Fibroblast of skin of left biceps (primary cell): Measurements from ENCODE around the gene SEC22C.
"Not testable (repeated sequence)": the region's sequence is repeated elsewhere in the genome, so short reads cannot be mapped to it uniquely, and the experiment has no call there.

ENCODE experiments used
- DNase-seq, 2 experiments: peaks; one replicate each; pipeline ENCODE4 v3.0.0-alpha.2; 2013; ENCODE audit warnings: low read depth in 2 of 2

Gene SEC22C, protein sequence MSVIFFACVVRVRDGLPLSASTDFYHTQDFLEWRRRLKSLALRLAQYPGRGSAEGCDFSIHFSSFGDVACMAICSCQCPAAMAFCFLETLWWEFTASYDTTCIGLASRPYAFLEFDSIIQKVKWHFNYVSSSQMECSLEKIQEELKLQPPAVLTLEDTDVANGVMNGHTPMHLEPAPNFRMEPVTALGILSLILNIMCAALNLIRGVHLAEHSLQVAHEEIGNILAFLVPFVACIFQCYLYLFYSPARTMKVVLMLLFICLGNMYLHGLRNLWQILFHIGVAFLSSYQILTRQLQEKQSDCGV

DNA sequence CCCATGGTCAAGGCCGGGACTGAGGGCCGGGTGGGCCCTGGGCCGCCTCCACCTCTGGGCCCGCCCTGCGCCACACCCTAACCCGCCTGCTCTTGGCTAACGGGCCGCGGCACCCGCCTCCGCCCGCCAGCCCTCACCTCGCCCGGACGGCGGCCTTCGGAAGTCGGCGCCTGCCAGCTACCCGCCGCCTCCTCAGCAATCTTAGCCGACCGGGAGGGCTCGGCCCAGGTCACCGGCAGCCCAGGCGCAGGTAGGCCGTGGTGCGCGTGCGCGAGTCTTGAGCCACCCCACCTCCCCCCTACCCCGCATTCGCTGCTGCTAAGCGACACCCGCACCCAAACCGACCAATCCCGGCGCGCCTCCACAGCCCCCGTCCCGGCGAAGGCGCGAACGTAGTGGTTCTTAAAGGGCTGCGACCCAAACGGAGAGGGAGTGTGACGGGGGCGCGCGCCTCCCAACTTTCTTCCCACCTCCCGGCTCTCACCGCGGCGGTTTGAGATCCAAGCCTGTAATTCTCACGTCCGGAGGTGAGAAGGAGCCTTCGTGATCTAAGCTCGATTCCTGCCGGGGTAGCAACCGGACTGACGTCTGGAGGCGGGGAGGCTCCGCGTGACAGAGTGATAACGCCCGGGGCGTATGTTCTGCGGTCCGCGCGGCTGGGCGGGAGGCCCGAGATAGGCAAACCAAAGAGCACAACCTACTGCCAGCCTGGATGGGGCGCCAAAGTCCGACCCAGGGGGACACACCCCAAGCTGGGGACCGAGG is at the start of gene SEC22C:
TSS of gene SEC22C (minus strand) at position 259 of the 765 bp plus-strand sequence. CDS start 12,921 bp downstream, outside the sequence.
- DNase-seq: peak; percentile 58 to 64

DNA sequence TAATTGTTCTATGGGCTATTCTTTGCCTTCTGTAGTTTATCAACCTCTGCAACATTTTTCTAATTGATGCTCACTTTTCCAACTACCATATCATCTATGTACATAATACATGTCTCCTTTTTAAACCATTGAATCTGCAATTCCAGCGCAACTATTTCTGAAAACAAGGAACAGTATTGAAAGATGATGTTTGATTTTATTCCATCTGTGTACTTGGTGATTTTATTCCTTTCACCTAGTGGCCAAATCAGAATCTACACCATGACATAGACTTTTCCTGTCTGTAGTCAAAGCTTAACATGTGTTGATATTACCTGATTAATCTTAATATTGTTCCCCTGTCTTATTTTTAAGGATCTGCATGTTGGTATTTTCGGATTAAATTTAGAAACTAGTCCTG is 31.7 kb upstream of the SEC22C start:
- no peak for DNase-seq

DNA sequence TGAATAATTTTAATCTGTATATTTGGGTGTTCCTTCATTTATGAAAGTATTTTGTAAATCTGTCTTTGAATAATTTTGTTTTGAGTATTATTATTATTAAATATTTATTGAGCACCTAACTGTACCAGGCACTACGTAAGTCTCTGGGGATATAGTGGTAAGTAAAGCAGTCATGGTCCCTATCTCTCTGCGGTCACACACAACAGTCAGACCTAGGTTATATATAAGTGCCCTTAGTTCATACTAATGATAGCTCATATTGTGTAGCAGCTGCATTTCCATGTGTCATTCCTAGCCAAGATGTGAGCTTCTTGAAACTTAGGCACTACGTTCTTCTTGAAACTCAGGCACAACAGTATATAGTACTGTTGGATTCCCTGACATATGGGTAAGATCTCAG is 31.2 kb upstream of the SEC22C start:
- no peak for DNase-seq

DNA sequence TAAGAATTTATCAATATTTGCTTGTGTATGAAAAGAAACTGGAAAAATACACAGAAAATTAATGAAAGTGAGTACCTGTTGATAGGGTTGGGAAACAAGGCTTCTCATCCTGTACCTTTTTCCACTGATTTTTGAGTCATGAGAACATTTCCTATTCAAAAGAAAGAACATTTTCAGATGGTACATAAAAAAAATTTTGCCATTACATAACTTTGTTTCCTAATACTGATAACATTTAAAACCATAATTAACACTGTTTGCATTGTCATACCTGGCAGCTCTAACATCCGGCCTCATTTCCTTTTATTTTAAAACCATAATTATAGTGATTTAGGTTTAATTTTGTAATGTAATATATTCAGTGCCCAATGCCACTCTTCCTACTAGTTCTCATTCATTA is 30.4 kb upstream of the SEC22C start:
- DNase-seq: no peak

DNA sequence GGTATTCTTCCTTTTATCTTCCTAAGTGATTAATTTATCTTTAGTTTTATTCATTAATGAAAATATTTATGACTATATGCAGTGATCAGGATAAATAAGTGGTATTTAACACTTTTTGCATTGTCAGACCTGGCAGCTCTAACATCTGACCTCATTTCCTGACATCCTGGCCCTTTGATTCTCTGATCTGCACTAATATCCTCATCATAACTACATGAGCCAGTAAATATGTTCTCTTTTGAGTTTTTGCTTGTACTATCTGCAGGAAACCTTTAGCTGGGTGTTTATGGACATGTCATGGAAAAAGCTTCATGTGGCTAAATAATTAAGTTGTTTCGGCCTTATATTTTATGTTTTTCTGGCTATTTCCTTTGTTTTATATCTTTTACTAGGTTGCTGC is 29.2 kb upstream of the SEC22C start:
- no peak for DNase-seq

DNA sequence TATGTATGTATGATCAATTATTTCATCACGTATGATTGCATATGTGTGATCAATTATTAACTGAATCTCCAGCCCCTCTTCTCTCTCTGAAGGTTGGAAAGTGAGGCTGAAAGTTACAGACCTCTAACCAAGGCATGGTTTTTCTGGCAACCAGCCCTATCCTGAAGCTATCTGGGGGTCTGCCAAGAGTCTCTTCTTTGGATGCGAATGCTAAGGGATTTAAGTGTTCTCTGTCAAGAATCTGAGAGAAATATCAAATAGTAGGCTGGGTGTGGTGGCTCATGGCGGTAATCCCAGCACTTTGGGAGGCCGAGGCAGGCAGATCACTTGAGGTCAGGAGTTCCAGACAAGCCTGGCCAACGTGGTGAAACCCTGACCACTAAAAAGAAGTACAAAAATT is 26.8 kb upstream of the SEC22C start:
- DNase-seq: peak; percentile 3 to 5

DNA sequence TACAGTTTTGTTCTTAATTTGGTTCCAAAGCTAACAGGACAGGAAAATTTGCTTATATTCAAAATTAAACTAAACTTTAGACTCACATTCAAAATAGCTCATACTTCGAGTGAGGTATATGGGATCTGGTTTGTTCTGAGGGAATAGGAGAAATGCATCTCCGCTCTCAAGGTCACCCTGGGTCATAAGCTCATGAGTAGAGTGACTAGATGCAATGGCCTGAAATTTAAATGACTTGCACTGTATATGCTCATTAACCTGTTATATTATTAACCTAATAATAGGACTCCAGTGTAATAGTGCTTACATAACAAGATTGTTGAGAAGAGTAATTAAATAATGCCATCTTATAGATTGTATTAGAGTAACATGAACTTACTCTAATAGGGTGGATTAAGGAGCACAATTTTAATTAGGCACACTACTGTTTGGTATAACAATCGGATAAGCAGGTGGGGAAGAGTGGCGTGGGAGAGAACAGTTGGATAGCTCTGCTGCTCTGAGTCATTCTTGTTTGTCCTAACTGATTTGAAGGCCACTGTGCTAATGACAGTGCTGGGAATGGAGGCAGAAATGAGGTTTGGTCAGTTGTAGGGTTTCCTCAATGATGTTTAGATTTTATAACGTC is 23.9 kb upstream of the SEC22C start:
- DNase-seq: no peak

DNA sequence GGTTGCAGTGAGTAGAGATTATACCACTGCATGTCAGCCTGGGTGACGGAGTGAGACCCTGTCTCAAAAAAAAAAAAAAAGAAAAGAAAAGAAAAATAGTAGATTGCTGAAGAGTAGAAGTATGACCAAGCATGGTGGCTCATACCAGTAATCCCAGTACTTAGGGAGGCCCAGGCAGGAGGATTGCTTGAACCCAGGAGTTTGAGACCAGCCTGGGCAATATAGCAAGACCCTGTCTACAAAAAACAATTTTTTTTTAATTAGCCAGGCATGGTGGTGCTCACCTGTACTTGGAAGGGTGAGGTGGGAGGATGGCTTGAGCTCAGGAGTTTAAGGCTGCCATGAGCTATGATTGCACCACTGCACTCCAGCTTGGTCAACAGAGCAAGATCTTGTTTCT is 21.2 kb upstream of the SEC22C start:
- DNase-seq: no peak

DNA sequence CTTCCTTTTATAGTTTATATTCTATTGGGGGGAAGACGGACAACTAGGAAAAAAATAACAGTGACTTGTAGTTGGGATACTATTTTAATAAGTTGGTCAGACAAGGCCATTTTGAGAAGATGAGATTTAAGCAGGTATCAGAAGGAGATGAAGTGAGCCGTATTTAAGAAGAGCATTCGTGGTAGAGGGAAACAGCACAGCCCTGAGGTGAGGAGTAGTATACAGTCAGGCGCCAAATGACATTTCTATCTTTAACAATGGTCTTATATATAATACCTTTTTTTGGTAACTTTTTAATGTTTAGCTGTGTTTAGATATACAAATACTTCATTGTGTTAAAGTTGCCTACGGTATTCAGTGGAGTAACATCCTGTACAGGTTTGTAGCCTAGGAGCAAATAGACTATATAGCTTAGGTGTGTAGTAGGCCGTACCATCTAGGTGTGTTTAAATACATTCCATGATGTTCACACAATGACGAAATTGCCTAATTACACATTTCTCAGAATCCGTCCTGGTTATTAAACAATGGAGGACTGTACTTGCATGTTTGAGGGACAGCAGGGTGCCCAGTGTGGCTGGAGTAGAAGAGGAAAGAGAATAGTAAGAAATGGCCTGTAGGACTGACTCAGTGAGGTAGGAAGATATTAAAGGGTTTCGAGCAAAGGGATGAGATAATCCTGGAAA is 20.3 kb upstream of the SEC22C start:
- DNase-seq: no peak

DNA sequence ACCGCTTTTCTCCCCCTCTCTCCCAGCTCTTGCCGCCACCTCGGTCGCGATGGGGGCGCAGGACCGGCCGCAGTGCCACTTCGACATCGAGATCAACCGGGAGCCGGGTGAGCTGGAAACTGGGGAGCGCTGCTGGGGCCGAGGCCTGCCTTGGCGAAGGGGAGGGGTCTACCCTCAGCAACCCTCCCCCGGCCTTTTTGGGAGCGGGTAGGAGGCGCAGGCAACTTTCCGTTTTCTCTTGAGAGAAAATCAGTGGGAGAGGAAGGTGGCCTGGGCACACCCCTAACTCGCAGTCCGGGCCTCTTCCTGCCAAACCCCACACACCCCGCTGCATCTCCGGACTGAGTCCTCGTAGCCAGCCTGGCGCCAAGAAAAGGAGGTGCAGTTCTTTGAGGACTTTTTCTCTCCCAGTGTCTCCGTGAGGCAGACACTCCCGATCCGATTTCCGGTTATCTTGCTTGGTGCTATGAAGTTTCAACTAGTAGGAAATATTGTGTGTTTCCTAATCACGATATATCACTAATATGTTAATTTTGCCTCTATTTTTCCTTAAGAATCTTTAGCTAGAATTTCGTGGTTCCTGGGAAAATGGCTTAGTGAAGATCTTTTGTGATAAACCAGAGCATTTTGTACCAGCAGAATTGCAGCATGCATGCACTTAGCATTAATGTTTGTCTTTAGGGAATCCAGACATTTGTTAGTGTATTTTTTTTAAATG is 19.4 kb upstream of the SEC22C start:
- DNase-seq: peak; percentile 15 to 25

DNA sequence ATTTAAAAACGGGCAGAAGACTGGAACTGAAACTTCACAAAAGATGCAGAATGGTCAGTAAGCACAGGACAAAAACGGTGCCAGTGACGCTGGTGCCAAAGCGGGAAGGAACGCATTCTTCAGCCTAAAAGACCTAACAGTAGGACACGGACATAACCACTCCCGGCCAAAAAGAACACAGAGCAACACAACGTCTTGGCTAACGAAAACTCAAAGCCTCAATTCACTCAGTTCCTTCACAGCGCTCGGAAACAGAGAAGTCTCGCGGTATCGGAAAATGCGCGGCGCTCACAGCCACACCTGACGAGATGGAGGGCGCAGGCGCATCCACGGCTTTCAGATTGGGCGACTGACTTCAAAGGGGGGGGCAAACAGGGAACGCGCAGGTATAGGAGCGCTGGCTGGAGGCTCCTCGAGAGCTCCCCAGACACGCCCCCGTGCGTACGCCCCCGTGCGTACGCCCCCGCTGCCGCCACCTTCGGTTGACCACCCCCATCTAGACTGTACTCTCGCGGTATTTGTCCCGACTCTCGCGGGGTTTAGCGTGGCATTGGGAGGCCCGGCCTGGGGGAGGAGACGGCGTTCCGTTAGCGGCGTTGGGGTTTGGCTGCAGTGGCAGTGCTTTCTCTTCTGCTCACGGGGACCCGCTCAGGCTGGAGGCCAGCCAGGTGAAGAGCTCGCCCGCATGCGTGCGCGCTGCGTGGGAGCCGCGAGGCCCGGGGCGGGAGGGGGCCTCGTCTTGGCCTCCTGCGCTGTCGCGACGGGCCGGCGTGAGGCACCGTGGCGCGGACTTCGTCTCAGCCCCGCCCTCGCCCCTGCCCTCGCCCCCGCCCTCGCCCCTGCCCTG is 18.6 kb upstream of the SEC22C start, which contains the start of gene NKTR:
TSS of gene NKTR (plus strand) at position 576 of the 847 bp plus-strand sequence. CDS start 321 bp downstream, outside the sequence.
- DNase-seq: peak; percentile 96

DNA sequence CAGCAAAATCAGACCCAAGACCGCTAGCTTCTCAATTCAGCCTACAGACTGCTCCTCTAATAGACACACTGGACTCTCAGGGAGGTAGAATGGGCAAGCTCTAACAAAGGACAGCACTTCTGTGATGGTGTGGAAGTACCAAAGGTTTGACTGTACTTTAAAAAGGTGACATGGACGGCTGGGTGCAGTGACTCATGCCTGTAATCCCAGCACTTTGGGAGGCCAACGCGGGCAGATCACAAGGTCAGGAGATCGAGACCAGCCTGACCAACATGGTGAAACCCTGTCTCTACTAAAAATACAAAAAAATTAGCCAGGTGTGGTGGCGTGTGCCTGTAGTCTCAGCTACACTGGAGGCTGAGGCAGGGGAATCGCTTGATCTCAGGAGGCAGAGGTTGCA is 15.3 kb upstream of the SEC22C start:
- DNase-seq: not testable (repeated sequence)

DNA sequence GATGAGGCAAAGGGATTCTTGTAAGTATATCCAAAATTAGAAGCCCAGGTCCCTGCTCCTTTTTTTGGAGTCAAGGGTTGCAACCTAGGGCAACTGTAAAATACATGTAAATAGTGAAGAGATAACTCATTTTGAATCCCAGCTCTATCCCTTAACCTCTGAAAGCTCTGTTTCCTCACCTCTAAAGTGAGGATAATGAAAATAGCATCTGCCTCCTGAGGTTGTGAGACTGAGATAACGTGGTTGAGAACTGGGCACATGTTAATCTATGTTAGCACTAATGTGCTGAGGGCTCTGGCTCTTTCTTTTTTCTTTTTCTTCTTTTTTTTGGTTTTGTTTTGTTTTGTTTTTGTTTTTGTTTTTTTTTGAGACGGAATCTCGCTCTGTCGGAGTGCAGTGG is 13.9 kb upstream of the SEC22C start:
- no peak for DNase-seq

DNA sequence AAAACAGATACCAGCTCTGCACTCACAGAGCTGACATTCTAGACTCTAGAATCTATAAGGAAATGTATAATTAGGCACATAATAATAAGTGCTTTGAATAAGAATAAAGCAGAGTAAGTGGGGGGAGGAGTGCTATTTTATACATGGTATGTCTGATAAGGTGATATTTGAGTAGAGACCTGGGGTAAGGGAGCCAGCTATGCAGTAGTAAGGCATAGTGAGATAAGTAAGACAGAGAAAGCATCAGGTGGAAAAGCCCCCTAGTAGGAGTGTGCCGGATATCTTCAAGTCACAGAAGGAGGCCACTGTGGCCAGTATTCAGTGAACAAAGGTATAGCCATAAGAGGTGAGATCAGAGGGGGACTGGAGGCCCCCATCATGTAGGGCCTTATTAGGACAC is 11.9 kb upstream of the SEC22C start:
- DNase-seq: no peak

DNA sequence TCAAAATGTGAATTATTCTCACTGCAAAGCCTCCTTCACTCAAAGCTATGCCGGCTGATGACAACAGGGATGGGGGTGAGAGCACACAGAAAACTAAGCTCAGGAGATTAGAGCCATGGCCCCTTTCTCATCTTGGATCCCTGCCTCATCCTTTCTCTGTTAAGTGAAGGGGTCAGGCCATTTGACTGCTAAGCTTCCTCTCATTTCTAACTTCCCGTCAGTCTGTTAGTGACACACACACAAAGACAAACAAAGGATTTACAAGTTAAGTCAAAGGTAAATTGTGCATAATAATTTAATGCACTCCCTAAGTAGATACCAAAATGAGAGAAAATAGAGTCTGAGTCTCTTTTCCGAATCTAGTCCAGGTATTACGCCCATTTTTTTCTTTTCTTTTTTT is 10.0 kb upstream of the SEC22C start:
- DNase-seq: no peak

DNA sequence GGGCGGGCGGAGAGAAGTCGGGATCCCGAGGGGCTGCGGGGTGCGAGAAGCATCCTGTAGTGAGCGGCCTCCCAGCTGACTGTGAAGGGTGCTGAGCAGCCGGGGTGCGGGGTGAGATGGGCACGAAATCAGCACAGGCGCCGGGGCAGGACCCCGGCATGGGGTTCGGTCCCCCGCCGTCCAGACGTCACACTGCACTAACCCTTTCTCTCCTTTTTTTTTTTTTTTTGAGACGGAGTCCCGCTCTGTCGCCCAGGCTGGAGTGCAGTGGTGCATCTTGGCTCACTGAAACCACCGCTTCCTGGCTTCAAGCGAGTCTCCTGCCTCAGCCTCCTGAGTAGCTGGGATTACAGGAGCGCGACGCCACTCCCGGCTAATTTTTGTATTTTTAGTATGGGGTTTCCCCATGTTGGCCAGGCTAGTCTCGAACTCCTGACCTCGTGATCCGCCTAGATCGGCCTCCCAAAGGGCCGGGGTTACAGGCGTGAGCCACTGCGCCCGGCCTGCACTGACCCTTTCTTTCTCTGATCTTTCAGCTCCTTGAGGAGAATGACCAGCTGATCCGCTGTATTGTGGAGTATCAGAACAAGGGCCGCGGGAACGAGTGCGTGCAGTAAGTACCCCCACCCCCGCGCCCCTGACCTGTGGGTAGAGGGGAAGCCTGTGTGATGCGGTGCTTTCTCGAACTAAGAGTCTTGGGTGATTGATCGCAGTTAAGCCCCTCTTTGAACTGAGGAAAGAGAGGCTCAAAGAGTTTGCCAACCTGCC is 9.4 kb upstream of the SEC22C start:
- no peak for DNase-seq

DNA sequence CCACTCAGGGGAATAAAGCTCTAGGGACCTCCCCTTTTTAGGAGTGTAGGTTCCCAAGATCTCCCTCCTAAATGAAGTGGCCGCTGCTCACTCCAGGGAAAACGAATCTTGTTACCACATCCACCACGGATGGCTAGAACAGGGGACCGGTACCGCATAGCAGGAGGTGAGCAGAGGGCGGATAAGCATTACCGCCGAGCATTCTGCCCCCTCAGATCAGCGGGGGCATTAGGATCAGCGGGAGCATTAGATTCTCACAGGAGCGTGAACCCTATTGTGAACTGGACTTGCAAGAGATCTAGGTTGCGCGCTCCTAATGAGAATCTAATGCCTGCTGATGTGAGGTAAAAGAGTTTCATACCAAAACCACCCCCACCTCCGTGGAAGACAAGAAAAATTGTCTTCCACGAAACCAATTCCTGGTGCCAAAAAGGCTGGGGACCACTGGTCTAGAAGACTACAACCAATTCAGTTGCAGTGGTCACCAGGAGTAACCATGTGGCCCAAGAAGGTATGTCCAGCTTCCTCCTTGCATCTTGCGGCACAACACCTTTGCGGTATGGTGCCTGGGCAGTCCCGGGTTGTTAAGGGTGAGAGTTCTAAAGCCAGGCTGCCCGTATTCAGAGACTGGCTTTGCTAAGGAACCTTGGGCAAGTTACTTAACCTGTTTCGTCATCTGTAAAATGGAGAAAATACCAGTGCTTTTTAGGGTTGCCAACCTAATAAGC is 7.8 kb upstream of the SEC22C start:
- no peak for DNase-seq

DNA sequence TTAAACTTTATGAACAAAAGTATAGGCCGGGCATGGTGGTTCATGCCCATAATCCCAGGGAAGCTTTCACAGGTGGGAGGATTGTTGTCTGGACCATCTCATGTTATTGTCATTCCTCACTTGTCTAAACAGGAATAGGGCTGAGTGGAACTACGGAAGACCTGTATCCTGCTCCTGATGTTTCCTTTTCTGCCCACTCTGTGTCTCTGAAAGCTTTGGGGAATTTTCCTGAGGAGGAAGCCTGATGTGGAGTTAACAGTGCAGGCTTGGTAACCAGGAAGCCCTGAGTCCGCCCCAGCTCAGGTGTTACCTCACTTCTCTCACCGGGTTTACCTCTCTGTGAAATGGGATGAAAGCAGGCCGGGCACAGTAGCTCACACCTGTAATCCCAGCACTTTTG is 6.9 kb upstream of the SEC22C start:
- DNase-seq: no peak

DNA sequence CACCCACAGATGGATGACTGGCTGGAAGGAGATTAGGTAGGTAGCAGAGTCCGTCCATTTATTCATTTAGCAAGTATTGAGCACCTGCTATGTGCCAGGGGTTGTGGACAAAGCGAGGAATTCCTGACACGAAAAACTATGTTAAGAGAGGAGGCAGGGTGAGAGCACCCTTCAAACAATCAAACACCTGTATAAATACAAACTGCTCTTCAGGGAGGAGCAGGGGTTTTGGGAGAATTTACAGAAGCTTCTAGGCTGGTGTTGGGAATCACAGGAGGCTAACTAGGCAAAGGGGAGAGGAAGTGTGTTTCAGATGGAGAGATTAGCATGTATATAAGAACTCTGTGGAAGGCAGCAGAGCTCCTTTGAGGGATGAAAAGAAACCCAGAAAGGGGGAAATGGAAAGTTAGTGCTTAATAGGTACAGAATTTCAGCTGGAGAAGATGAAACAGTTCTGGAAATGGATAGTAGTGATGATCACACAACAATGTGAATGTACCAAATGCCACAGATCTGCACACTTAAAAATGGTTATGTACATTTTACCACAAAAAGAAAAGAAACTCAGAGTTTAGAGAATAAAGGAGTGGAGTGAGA is 805 bp upstream of the SEC22C start:
- no peak for DNase-seq
